OCI-LY7 (cell line): ENCODE measurements around the gene VAMP2. TPM values are rescaled to one million over a fixed set of nuclear protein-coding genes. Genes with fewer than 3 reads are reported as not detected.

Experiments
- BruUV-seq: library from RNA; stranded (reverse); fragments of 400-500 nt; replicated peaks from 2 replicates; lab custom pipeline; 2021; lab: Mats Ljungman, UMichigan
- CTCF ChIA-PET: fragments of 300-600 bp; sonication (Branson Sonifier 250); formaldehyde crosslinking; loops from one replicate; lab custom pipeline; 2022; ENCODE audit warnings: antibody characterized with exemption; ENCODE audit not compliant: unreplicated experiment; lab: Charles Lee
- POLR2A ChIA-PET: fragments of 300-600 bp; sonication (Branson Sonifier 250); formaldehyde crosslinking; loops from one replicate; lab custom pipeline; 2022; ENCODE audit warnings: antibody characterized with exemption; lab: Charles Lee
- DNase-seq: peaks from one replicate; pipeline ENCODE4 v3.0.0-alpha.2; 2015; ENCODE audit warnings: low spot score
- H2AFZ ChIP-seq: fragments of 200-600 bp; sonication (generic), shearing (Covaris generic); 2 replicates; pipeline ENCODE4 v1.6.1; 2014; ENCODE audit warnings: mild to moderate bottlenecking, antibody characterized with exemption, low read length, moderate library complexity
- H3K27ac ChIP-seq: fragments of 200-600 bp; sonication (generic); 2 replicates; pipeline ENCODE4 v1.5.1; 2014; ENCODE audit warnings: mixed run types, low read depth, mild to moderate bottlenecking, moderate library complexity, low read length, inconsistent platforms; ENCODE audit not compliant: poor library complexity, severe bottlenecking
- H3K36me3 ChIP-seq: fragments of 200-600 bp; sonication (generic); 2 replicates; pipeline ENCODE4 v1.6.1; 2014; ENCODE audit warnings: mild to moderate bottlenecking, antibody characterized with exemption, low read length, moderate library complexity, mixed read lengths; ENCODE audit not compliant: insufficient read depth
- H3K4me1 ChIP-seq: fragments of 200-600 bp; sonication (generic); 2 replicates; pipeline ENCODE4 v1.5.1; 2014; ENCODE audit warnings: mild to moderate bottlenecking, low read length; ENCODE audit not compliant: insufficient read depth, poor library complexity, severe bottlenecking
- H3K4me2 ChIP-seq: fragments of 200-600 bp; sonication (generic); 2 replicates; pipeline ENCODE4 v1.6.1; 2014; ENCODE audit warnings: mild to moderate bottlenecking, low read length
- H3K4me3 ChIP-seq: fragments of 200-600 bp; sonication (generic); 2 replicates; pipeline ENCODE4 v1.5.1; 2014; ENCODE audit warnings: mild to moderate bottlenecking, low read depth, low read length; ENCODE audit not compliant: poor library complexity, severe bottlenecking
- H3K79me2 ChIP-seq: fragments of 200-600 bp; sonication (generic); 2 replicates; pipeline ENCODE4 v1.6.1; 2016; ENCODE audit warnings: low read depth, mild to moderate bottlenecking, low read length, moderate library complexity, mixed read lengths; ENCODE audit not compliant: insufficient read depth
- H3K9me2 ChIP-seq: fragments of 200-600 bp; sonication (generic); 2 replicates; pipeline ENCODE4 v1.6.1; 2016; ENCODE audit warnings: mild to moderate bottlenecking, low read length, mixed read lengths; ENCODE audit not compliant: insufficient read depth
- H3K9me3 ChIP-seq: fragments of 200-600 bp; sonication (generic); 2 replicates; pipeline ENCODE4 v1.6.1; 2014; ENCODE audit warnings: mild to moderate bottlenecking, mixed run types, low read length, mixed read lengths
- H4K20me1 ChIP-seq: fragments of 200-600 bp; sonication (generic); 2 replicates; pipeline ENCODE4 v1.6.1; 2014; ENCODE audit warnings: mild to moderate bottlenecking, antibody characterized with exemption, low read length, moderate library complexity, mixed read lengths; ENCODE audit not compliant: insufficient read depth
- EZH2phosphoT487 ChIP-seq: fragments of 200-600 bp; sonication (generic); IDR thresholded peaks from 2 replicates; pipeline ENCODE4 v1.6.1; 2018; ENCODE audit warnings: low read depth, borderline replicate concordance, mild to moderate bottlenecking, mixed run types, antibody characterized with exemption, low read length, moderate library complexity, mixed read lengths
- intact Hi-C: fragments of 100-400 bp; cut with micrococcal nuclease; formaldehyde crosslinking; loops from one replicate; pipeline ENCODE4 v1.10.0; 2022; ENCODE audit not compliant: unreplicated experiment
- total RNA-seq, 2 experiments: library from RNA; depleted of rRNA in 1 of 2; stranded (reverse); fragments of >200 nt in 1 of 2; shearing (Covaris generic) in 1 of 2; gene quantifications; 2 replicates each; pipeline ENCODE4 v1.2.3, GENCODE V29; 2014 to 2022
- TF ChIP-seq, protein P1 (sequence below): fragments of 200-600 bp; sonication (generic); conservative IDR thresholded peaks from 2 replicates; pipeline ENCODE4 v1.5.1; 2014; ENCODE audit warnings: mild to moderate bottlenecking, antibody characterized with exemption, low read length, moderate library complexity, mixed read lengths

Gene VAMP2
- total RNA-seq, 2 experiments from 2014 or later = 21.2 to 40.9 TPM

DNA sequence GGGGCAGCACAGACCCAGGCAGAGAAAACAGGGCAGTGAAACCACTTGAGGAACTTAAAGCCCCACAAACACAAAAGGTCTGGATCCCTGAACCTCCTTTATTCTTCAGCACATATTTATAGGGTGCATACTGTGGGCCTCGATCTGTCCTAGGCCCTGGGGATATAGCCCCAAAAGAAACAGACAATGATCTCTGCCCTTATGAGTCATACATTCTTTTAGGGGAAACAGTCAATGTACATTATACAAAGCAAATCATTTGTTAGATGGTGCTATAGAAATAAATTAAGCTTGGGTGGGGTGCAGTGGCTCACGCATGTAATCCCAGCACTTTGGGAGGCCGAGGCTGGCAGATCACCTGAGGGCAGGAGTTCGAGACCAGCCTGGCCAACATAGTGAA lies 28.8 kb downstream of the VAMP2 start:
- intact Hi-C loops = no loop called here
- TF ChIP-seq, protein P1, sequence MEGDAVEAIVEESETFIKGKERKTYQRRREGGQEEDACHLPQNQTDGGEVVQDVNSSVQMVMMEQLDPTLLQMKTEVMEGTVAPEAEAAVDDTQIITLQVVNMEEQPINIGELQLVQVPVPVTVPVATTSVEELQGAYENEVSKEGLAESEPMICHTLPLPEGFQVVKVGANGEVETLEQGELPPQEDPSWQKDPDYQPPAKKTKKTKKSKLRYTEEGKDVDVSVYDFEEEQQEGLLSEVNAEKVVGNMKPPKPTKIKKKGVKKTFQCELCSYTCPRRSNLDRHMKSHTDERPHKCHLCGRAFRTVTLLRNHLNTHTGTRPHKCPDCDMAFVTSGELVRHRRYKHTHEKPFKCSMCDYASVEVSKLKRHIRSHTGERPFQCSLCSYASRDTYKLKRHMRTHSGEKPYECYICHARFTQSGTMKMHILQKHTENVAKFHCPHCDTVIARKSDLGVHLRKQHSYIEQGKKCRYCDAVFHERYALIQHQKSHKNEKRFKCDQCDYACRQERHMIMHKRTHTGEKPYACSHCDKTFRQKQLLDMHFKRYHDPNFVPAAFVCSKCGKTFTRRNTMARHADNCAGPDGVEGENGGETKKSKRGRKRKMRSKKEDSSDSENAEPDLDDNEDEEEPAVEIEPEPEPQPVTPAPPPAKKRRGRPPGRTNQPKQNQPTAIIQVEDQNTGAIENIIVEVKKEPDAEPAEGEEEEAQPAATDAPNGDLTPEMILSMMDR = no peak
- no peak for TF ChIP-seq EZH2phosphoT487
- Histone ChIP-seq H3K9me2 (no peaks in the 10 kb centered on the region), H3K36me3 (no peaks in the 10 kb centered on the region), H3K79me2 (no peaks in the 10 kb centered on the region), H4K20me1 (no peaks in the 10 kb centered on the region), H3K4me1 (peaks cover 13% of the 10 kb centered on the region), H3K27ac (no peak overlapping the region), H2AFZ (no peak overlapping the region), H3K4me3 (no peak overlapping the region), H3K9me3 (no peaks in the 10 kb centered on the region), H3K4me2 (no peak overlapping the region)
- BruUV-seq = no TSS peak
- POLR2A ChIA-PET = interaction anchor here (1.2 kb wide), 1 partner anchor 14 kb away, joined by 3 read pairs; no protein-coding TSS in a partner anchor
- CTCF ChIA-PET = no interaction called here
- DNase-seq = no peak

GRCh38 chr17:8133399-8133798 lies 29.3 kb downstream of the VAMP2 start:
- ChIA-PET POLR2A (interaction anchor here (1.2 to 1.4 kb wide), 2 partner anchors 15 to 23 kb away, joined by 3 read pairs; no protein-coding TSS in a partner anchor), CTCF (no interaction called here)
- no TSS peak for BruUV-seq
- no peaks in the 10 kb centered on the region for H4K20me1 ChIP-seq
- no peak overlapping the region for H2AFZ ChIP-seq
- no peaks in the 10 kb centered on the region for H3K79me2 ChIP-seq
- no peak overlapping the region for H3K4me2 ChIP-seq
- no peaks in the 10 kb centered on the region for H3K9me3 ChIP-seq
- intact Hi-C loops = no loop called here
- H3K4me1 ChIP-seq = peaks cover 12% of the 10 kb centered on the region
- TF ChIP-seq EZH2phosphoT487 = no peak
- TF ChIP-seq, protein P1 = no peak
- no peak overlapping the region for H3K27ac ChIP-seq
- H3K4me3 ChIP-seq = no peak overlapping the region
- no peaks in the 10 kb centered on the region for H3K9me2 ChIP-seq
- H3K36me3 ChIP-seq = no peaks in the 10 kb centered on the region
- DNase-seq = no peak

GRCh38 chr17:8131844-8132441 lies 30.8 kb downstream of the VAMP2 start:
- Histone ChIP-seq H3K36me3 (no peaks in the 10 kb centered on the region), H3K4me2 (no peak overlapping the region), H3K9me2 (no peaks in the 10 kb centered on the region), H3K27ac (no peak overlapping the region), H3K9me3 (no peaks in the 10 kb centered on the region), H3K4me3 (no peak overlapping the region), H3K4me1 (peaks cover 4% of the 10 kb centered on the region), H3K79me2 (no peaks in the 10 kb centered on the region), H4K20me1 (no peaks in the 10 kb centered on the region), H2AFZ (no peak overlapping the region)
- no peak for TF ChIP-seq EZH2phosphoT487
- ChIA-PET POLR2A (interaction anchor here (0.6 to 1.4 kb wide), 2 partner anchors 9 to 24 kb away, joined by 3 read pairs; no protein-coding TSS in a partner anchor), CTCF (no interaction called here)
- BruUV-seq = no TSS peak
- intact Hi-C loops = no loop called here
- no peak for DNase-seq
